Endothelial cell of umbilical vein (primary cell): ENCODE measurements around the gene C1orf159. TPM values are rescaled to one million over a fixed set of nuclear protein-coding genes. Genes with fewer than 3 reads are reported as not detected.

Source experiments
- BruUV-seq: library from RNA; stranded (reverse); fragments of 400-500 nt; replicated peaks from 2 replicates; lab custom pipeline; 2021; lab: Mats Ljungman, UMichigan
- CTCF ChIA-PET: fragments of 300-600, 350-600 bp; sonication (Branson Sonifier 250); formaldehyde crosslinking; loops from one replicate; lab custom pipeline; 2021; ENCODE audit warnings: antibody characterized with exemption, inconsistent platforms; lab: Charles Lee
- POLR2A ChIA-PET: fragments of 300-600, 350-600 bp; sonication (Branson Sonifier 250); formaldehyde crosslinking; loops from one replicate; lab custom pipeline; 2021; ENCODE audit warnings: antibody characterized with exemption, inconsistent platforms; lab: Charles Lee
- DNase-seq: peaks from one replicate; pipeline ENCODE4 v3.0.0-alpha.2; 2011; ENCODE audit warnings: low read depth, low spot score
- FAIRE-seq: peaks from 2 replicates; lab custom pipeline; 2011; peaks lifted over from hg19 to GRCh38; lab: Jason Lieb, UNC
- H2AFZ ChIP-seq: 2 replicates; pipeline ENCODE4 v1.6.0; 2012; ENCODE audit warnings: low read depth, low read length, control low read depth, inconsistent platforms
- H3K27ac ChIP-seq: 2 replicates; pipeline ENCODE4 v1.5.1; 2011; ENCODE audit warnings: low read depth, mild to moderate bottlenecking, control low read depth, low read length, moderate library complexity; ENCODE audit not compliant: insufficient read depth
- H3K27me3 ChIP-seq, 2 experiments: 2 replicates each; pipeline versions ENCODE4 v1.6.0 to v1.6.1; 2011; ENCODE audit warnings: low read length in 2 of 2, mixed read lengths in 1 of 2; ENCODE audit not compliant: control insufficient read depth in 2 of 2, insufficient read depth in 2 of 2
- H3K36me3 ChIP-seq, 2 experiments: 2 replicates in 1 of 2; 3 replicates in 1 of 2; pipeline ENCODE4 v1.5.1; 2011; ENCODE audit warnings: low read length in 2 of 2, mild to moderate bottlenecking in 1 of 2, moderate library complexity in 1 of 2; ENCODE audit not compliant: control insufficient read depth in 2 of 2, insufficient read depth in 2 of 2; ENCODE audit errors: extremely low read depth in 1 of 2
- H3K4me1 ChIP-seq: 3 replicates; pipeline ENCODE4 v1.5.1; 2011; ENCODE audit warnings: mild to moderate bottlenecking, low read length; ENCODE audit not compliant: control insufficient read depth, insufficient read depth; ENCODE audit errors: extremely low read depth
- H3K4me2 ChIP-seq: 2 replicates; pipeline ENCODE4 v1.6.1; 2011; ENCODE audit warnings: low read length, control low read depth, mixed read lengths; ENCODE audit not compliant: insufficient read depth
- H3K4me3 ChIP-seq, 3 experiments: fragments of 200-600 bp in 1 of 3; sonication (generic), shearing (Covaris generic) in 1 of 3; replicated peaks in 1 of 3; 2 replicates each; pipeline ENCODE4 v1.5.1; 2011 to 2016; ENCODE audit warnings: control low read depth in 3 of 3, low read length in 3 of 3, mild to moderate bottlenecking in 2 of 3, inconsistent platforms in 1 of 3, low read depth in 1 of 3, moderate library complexity in 1 of 3; ENCODE audit not compliant: insufficient read depth in 1 of 3
- H3K79me2 ChIP-seq: 2 replicates; pipeline ENCODE4 v1.6.0; 2012; ENCODE audit warnings: low read length, inconsistent platforms; ENCODE audit not compliant: control insufficient read depth, insufficient read depth
- H3K9ac ChIP-seq: replicated peaks from 2 replicates; pipeline ENCODE3; 2011; ENCODE audit warnings: low read length, control low read depth; ENCODE audit not compliant: insufficient read depth; ENCODE audit errors: extremely low read depth
- H3K9me1 ChIP-seq: replicated peaks from 3 replicates; pipeline ENCODE4 v1.6.0; 2011; ENCODE audit warnings: mild to moderate bottlenecking, low read length; ENCODE audit not compliant: control insufficient read depth, insufficient read depth; ENCODE audit errors: extremely low read depth
- H3K9me3 ChIP-seq: replicated peaks from 2 replicates; pipeline ENCODE4 v1.5.1; 2012; ENCODE audit warnings: low read length, inconsistent platforms; ENCODE audit not compliant: control insufficient read depth, insufficient read depth
- H4K20me1 ChIP-seq: replicated peaks from 2 replicates; pipeline ENCODE3; 2011; ENCODE audit warnings: mild to moderate bottlenecking, low read length; ENCODE audit not compliant: control insufficient read depth, insufficient read depth; ENCODE audit errors: extremely low read depth
- EZH2 ChIP-seq: IDR thresholded peaks from 2 replicates; pipeline ENCODE4 v1.6.1; 2012; ENCODE audit warnings: borderline replicate concordance, low read depth, mild to moderate bottlenecking, moderate library complexity, low read length, inconsistent platforms; ENCODE audit not compliant: severe bottlenecking
- FOS ChIP-seq: IDR thresholded peaks from 2 replicates; pipeline ENCODE4 v1.6.1; 2011; ENCODE audit warnings: mild to moderate bottlenecking, low read length, moderate library complexity, borderline replicate concordance; ENCODE audit not compliant: insufficient read depth
- JUN ChIP-seq: IDR thresholded peaks from 2 replicates; pipeline ENCODE4 v1.6.1; 2011; ENCODE audit warnings: borderline replicate concordance, low read depth; ENCODE audit not compliant: insufficient read length, insufficient read depth
- POLR2A ChIP-seq: IDR thresholded peaks from 2 replicates; pipeline ENCODE4 v1.6.1; 2012; ENCODE audit warnings: low read depth, mild to moderate bottlenecking, control low read depth, low read length
- POLR2AphosphoS5 ChIP-seq: IDR thresholded peaks from 2 replicates; pipeline ENCODE4 v1.6.1; 2012; ENCODE audit warnings: low read depth, mild to moderate bottlenecking, control low read depth, low read length, moderate library complexity; ENCODE audit not compliant: insufficient read depth
- dilution Hi-C: fragments of 300-500 bp; cut with MboI; formaldehyde crosslinking; loops from one replicate; pipeline ENCODE4 v1.15.0; 2019; ENCODE audit warnings: low sequenced_read_pairs; ENCODE audit not compliant: extremely low pct_ligation_motif_present
- intact Hi-C: fragments of 100-400 bp; cut with micrococcal nuclease; formaldehyde crosslinking; loops from one replicate; pipeline ENCODE4 v1.10.0; 2022
- polyA plus RNA-seq, 4 experiments: library from polyadenylated mRNA; depleted of rRNA in 3 of 4; stranded (reverse) in 3 of 4; unstranded in 1 of 4; fragments of >200 nt; gene quantifications; 2 replicates each; pipeline versions ENCODE4 v1.2.1 to v1.2.3, GENCODE V29; 2011 to 2012; ENCODE audit warnings: missing spikeins in 1 of 4
- total RNA-seq: library from RNA; stranded (reverse); gene quantifications from 2 replicates; pipeline ENCODE4 v1.2.3, GENCODE V29; 2021
- TF ChIP-seq, protein P1 (sequence below): IDR thresholded peaks from 2 replicates; pipeline ENCODE4 v1.6.1; 2011; ENCODE audit not compliant: insufficient read depth, insufficient read length
- TF ChIP-seq, protein P2 (sequence below), 2 donors: IDR thresholded peaks; 1 replicate in 1 of 2; 2 replicates in 1 of 2; pipeline ENCODE4 v1.5.1; 2011; ENCODE audit warnings: low read length in 2 of 2, mild to moderate bottlenecking in 2 of 2, moderate library complexity in 2 of 2, control low read depth in 1 of 2, inconsistent platforms in 1 of 2, low read depth in 1 of 2; ENCODE audit not compliant: insufficient read depth in 1 of 2; ENCODE audit errors: extremely low read depth in 1 of 2

C1orf159 gene
- total and polyA plus RNA-seq, 2 donors (not counting 3 experiments of a cell fraction or from before 2014, with no cell fraction given) = 16.1 to 20.1 TPM

DNA sequence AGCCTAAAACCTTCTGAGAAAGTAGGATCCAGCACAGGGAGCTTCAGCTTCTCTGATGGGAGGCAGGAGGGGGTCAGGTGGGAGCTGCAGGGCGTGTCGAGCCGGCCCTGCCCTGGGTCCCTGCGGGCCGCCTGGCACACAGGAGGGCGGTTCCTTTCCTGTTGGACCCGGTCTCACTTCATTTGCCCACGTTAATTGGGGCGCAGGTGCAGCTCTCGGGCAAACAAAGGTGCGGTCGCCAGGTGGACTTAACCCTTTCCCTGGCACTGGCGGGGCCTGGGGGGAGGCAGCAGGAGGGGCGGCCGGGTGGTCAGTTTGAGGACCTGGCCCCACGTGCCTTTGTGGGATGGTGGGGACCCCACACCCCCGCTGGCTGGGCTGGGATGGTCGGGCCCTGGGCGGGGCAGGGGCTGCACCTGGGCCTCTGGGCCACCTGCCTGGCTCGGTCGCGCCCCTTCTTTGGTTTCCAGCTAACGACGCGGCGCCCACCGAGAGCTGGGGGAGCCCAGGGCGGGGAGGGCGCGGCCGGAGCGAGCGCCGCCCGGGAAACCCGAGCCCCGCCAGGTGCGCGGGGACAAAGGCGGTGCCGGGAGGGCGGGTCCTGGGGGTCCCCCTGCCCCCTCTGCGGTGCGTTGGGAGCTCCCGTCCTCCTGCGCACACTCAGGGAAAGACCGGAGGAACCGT lies 20.8 kb upstream of the C1orf159 start:
- ChIA-PET POLR2A (no interaction called here), CTCF (interaction anchor here (0.9 to 1.1 kb wide), 2 partner anchors 14 to 153 kb away, joined by 3 to 4 read pairs; no protein-coding TSS in a partner anchor)
- H4K20me1 ChIP-seq = no peaks in the 10 kb centered on the region
- H3K27me3 ChIP-seq = peaks cover 0 to 4% of the 10 kb centered on the region in 2 experiments
- intact Hi-C loops (no loop called here), dilution Hi-C loops (no loop called here)
- no TSS peak for BruUV-seq
- no peaks in the 10 kb centered on the region for H3K9me1 ChIP-seq
- no peaks in the 10 kb centered on the region for H3K9me3 ChIP-seq
- H3K4me1 ChIP-seq = no peaks in the 10 kb centered on the region
- no peaks in the 10 kb centered on the region for H3K36me3 ChIP-seq
- no peak overlapping the region for H3K9ac ChIP-seq
- FAIRE-seq (no peak), DNase-seq (no peak)
- no peak overlapping the region for H2AFZ ChIP-seq
- no peak overlapping the region for H3K4me3 ChIP-seq
- TF ChIP-seq EZH2 (no peak), FOS (no peak), JUN (no peak), POLR2AphosphoS5 (no peak), POLR2A (no peak)
- TF ChIP-seq, protein P1, sequence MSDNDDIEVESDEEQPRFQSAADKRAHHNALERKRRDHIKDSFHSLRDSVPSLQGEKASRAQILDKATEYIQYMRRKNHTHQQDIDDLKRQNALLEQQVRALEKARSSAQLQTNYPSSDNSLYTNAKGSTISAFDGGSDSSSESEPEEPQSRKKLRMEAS = no peak
- TF ChIP-seq, protein P2, sequence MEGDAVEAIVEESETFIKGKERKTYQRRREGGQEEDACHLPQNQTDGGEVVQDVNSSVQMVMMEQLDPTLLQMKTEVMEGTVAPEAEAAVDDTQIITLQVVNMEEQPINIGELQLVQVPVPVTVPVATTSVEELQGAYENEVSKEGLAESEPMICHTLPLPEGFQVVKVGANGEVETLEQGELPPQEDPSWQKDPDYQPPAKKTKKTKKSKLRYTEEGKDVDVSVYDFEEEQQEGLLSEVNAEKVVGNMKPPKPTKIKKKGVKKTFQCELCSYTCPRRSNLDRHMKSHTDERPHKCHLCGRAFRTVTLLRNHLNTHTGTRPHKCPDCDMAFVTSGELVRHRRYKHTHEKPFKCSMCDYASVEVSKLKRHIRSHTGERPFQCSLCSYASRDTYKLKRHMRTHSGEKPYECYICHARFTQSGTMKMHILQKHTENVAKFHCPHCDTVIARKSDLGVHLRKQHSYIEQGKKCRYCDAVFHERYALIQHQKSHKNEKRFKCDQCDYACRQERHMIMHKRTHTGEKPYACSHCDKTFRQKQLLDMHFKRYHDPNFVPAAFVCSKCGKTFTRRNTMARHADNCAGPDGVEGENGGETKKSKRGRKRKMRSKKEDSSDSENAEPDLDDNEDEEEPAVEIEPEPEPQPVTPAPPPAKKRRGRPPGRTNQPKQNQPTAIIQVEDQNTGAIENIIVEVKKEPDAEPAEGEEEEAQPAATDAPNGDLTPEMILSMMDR (IDR thresholded peaks at IDR 0.05; ENCODE audit: extremely low read depth in 1 of 2, insufficient read depth in 1 of 2, low read depth in 1 of 2, low read length in 2 of 2) = no peak
- no peak overlapping the region for H3K27ac ChIP-seq
- no peaks in the 10 kb centered on the region for H3K79me2 ChIP-seq
- H3K4me2 ChIP-seq = no peak overlapping the region
